BE2C (cell line): ENCODE data around the gene ADD2.

Source experiments
- DNase-seq: peaks from one replicate; pipeline ENCODE4 v3.0.0-alpha.2; 2020
- H3K27me3 ChIP-seq: fragments of 250-450 bp; sonication (Bioruptor Pico); 2 replicates; pipeline ENCODE4 v1.5.1; 2020; ENCODE audit warnings: mild to moderate bottlenecking
- H3K36me3 ChIP-seq: fragments of 250-450 bp; sonication (Bioruptor Pico); 2 replicates; pipeline ENCODE4 v1.5.1; 2020; ENCODE audit warnings: mild to moderate bottlenecking
- H3K4me1 ChIP-seq: fragments of 250-450 bp; sonication (Bioruptor Pico); 2 replicates; pipeline ENCODE4 v1.5.1; 2020
- H3K4me3 ChIP-seq: 2 replicates; pipeline ENCODE4 v1.5.1; 2011; ENCODE audit warnings: low read depth, low read length
- H3K9me3 ChIP-seq: fragments of 250-450 bp; sonication (Bioruptor Pico); 2 replicates; pipeline ENCODE4 v1.5.1; 2020
- CTCF ChIP-seq: IDR thresholded peaks from 2 replicates; pipeline ENCODE4 v1.5.1; 2012; ENCODE audit warnings: mild to moderate bottlenecking, low read depth, low read length

ADD2 gene

GRCh38 chr2:70664525-70664924, 103.5 kb downstream of the ADD2 start:
- no peaks in the 10 kb centered on the region for H3K36me3 ChIP-seq

GRCh38 chr2:70663411-70663810, 104.6 kb downstream of the ADD2 start:
- DNase-seq = no peak
- H3K9me3 ChIP-seq = no peaks in the 10 kb centered on the region
- H3K4me3 ChIP-seq = no peak overlapping the region
- H3K4me1 ChIP-seq = no peaks in the 10 kb centered on the region
- TF ChIP-seq CTCF = no peak
- H3K27me3 ChIP-seq = no peaks in the 10 kb centered on the region
- no peaks in the 10 kb centered on the region for H3K36me3 ChIP-seq

More at GRCh38 chr2:70664525-70664924, 103.5 kb downstream of the ADD2 start:
- Histone ChIP-seq H3K4me1 (no peaks in the 10 kb centered on the region), H3K27me3 (no peaks in the 10 kb centered on the region), H3K9me3 (no peaks in the 10 kb centered on the region), H3K4me3 (no peak overlapping the region)
- no peak for DNase-seq
- TF ChIP-seq CTCF = no peak

GRCh38 chr2:70659551-70659950, 108.4 kb downstream of the ADD2 start:
- no peak for TF ChIP-seq CTCF
- DNase-seq = no peak
- no peaks in the 10 kb centered on the region for H3K4me1 ChIP-seq
- no peak overlapping the region for H3K4me3 ChIP-seq
- no peaks in the 10 kb centered on the region for H3K9me3 ChIP-seq
- H3K27me3 ChIP-seq = no peaks in the 10 kb centered on the region
- no peaks in the 10 kb centered on the region for H3K36me3 ChIP-seq

- Histone ChIP-seq H3K27me3 (no peaks in the 10 kb centered on the region), H3K36me3 (no peaks in the 10 kb centered on the region), H3K4me1 (no peaks in the 10 kb centered on the region), H3K9me3 (no peaks in the 10 kb centered on the region), H3K4me3 (no peak overlapping the region)
- no peak for DNase-seq
- no peak for TF ChIP-seq CTCF
Observed at GRCh38 chr2:70658476-70658875, 109.5 kb downstream of the ADD2 start.

- Histone ChIP-seq H3K9me3 (no peaks in the 10 kb centered on the region), H3K4me3 (no peak overlapping the region), H3K36me3 (no peaks in the 10 kb centered on the region), H3K4me1 (no peaks in the 10 kb centered on the region), H3K27me3 (no peaks in the 10 kb centered on the region)
- no peak for TF ChIP-seq CTCF
- DNase-seq = no peak
Observed at GRCh38 chr2:70657246-70657645, 110.8 kb downstream of the ADD2 start.

GRCh38 chr2:70656421-70657010, 111.5 kb downstream of the ADD2 start:
- H3K27me3 ChIP-seq = no peaks in the 10 kb centered on the region
- no peak overlapping the region for H3K4me3 ChIP-seq
- TF ChIP-seq CTCF = no peak
- no peaks in the 10 kb centered on the region for H3K4me1 ChIP-seq
- DNase-seq = no peak
- H3K36me3 ChIP-seq = no peaks in the 10 kb centered on the region
- no peaks in the 10 kb centered on the region for H3K9me3 ChIP-seq
